Germinal center (tissue), 1 donor: Measurements from ENCODE around the gene NR4A1.

Experiments
- DNase-seq: peaks from one replicate; pipeline ENCODE4 v3.0.0; 2012; ENCODE audit warnings: mixed read lengths, low spot score

Gene NR4A1

GRCh38 chr12:52050758-52051541, at the start of gene NR4A1:
NR4A1 (plus strand) TSS chr12:52051442; CDS start chr12:52054329, 2,887 bp downstream.
- peak; percentile 96 for DNase-seq

- DNase-seq, result no peak
Observed at GRCh38 chr12:52003016-52003550, 48.2 kb upstream of the NR4A1 start.

GRCh38 chr12:52003591-52003990, 47.7 kb upstream of the NR4A1 start:
- no peak for DNase-seq

GRCh38 chr12:52004042-52004648, 47.1 kb upstream of the NR4A1 start:
- no peak for DNase-seq

- DNase-seq, result no peak
Observed at GRCh38 chr12:52005218-52005902, 45.9 kb upstream of the NR4A1 start.

GRCh38 chr12:52005903-52006703, 45.1 kb upstream of the NR4A1 start:
- DNase-seq, result peak; percentile 70

GRCh38 chr12:52006726-52007157, 44.5 kb upstream of the NR4A1 start, which contains the start of gene TAMALIN:
TAMALIN (plus strand) TSS chr12:52006946; CDS start chr12:52007020, 74 bp downstream.
- DNase-seq, result peak; percentile 75

- DNase-seq, result peak; percentile 44
Observed at GRCh38 chr12:52007158-52007921, 43.9 kb upstream of the NR4A1 start.

- DNase-seq, result no peak
Observed at GRCh38 chr12:52007982-52008510, 43.2 kb upstream of the NR4A1 start.

GRCh38 chr12:52009081-52009751, 42.0 kb upstream of the NR4A1 start:
- DNase-seq, result no peak

GRCh38 chr12:52010152-52010622, 41.1 kb upstream of the NR4A1 start:
- no peak for DNase-seq

- DNase-seq, result no peak
Observed at GRCh38 chr12:52010692-52011601, 40.3 kb upstream of the NR4A1 start.

GRCh38 chr12:52011602-52012214, 39.5 kb upstream of the NR4A1 start:
- no peak for DNase-seq

GRCh38 chr12:52013626-52014310, 37.5 kb upstream of the NR4A1 start:
- DNase-seq, result no peak

- no peak for DNase-seq
Observed at GRCh38 chr12:52014567-52015530, 36.4 kb upstream of the NR4A1 start.

GRCh38 chr12:52015532-52016041, 35.7 kb upstream of the NR4A1 start:
- DNase-seq, result no peak
